Sigmoid colon (tissue), 7 donors: ENCODE measurements around the gene TCF12. TPM values are rescaled to one million over a fixed set of nuclear protein-coding genes. Genes with fewer than 3 reads are reported as not detected.

Source experiments
- DNase-seq: peaks from one replicate; pipeline ENCODE4 v3.0.0-alpha.2; 2019
- H3K27ac ChIP-seq, 4 donors: fragments of 200-600 bp; sonication (generic); one replicate each; pipeline ENCODE4 v1.5.1; 2016 to 2019; ENCODE audit warnings: mild to moderate bottlenecking in 1 of 4
- H3K27me3 ChIP-seq, 3 donors: fragments of 200-600 bp; sonication (generic); one replicate each; pipeline ENCODE4 v1.5.1; 2019; ENCODE audit warnings: mild to moderate bottlenecking in 1 of 3
- H3K36me3 ChIP-seq, 4 donors: fragments of 200-600 bp; sonication (generic); one replicate each; pipeline ENCODE4 v1.5.1; 2016 to 2019
- H3K4me1 ChIP-seq, 4 donors: fragments of 200-600 bp; sonication (generic); one replicate each; pipeline ENCODE4 v1.5.1; 2017 to 2019
- H3K4me3 ChIP-seq, 4 donors: fragments of 200-600 bp; sonication (generic); one replicate each; pipeline ENCODE4 v1.5.1; 2017 to 2019; ENCODE audit warnings: mild to moderate bottlenecking in 2 of 4, moderate library complexity in 1 of 4
- H3K9me3 ChIP-seq, 4 donors: fragments of 200-600 bp in 3 of 4; sonication (generic) in 3 of 4; one replicate each; pipeline versions ENCODE4 v1.5.1 to v1.6.1; 2013 to 2019
- EP300 ChIP-seq, 4 donors: sonication (generic); formaldehyde crosslinking; IDR thresholded peaks; one replicate each; pipeline ENCODE4 v1.6.1; 2017; ENCODE audit warnings: antibody characterized with exemption in 4 of 4
- POLR2A ChIP-seq, 2 donors: fragments of 450-650 bp; IDR thresholded peaks; one replicate each; pipeline ENCODE4 v1.6.1; 2016; ENCODE audit warnings: antibody characterized with exemption in 2 of 2, mild to moderate bottlenecking in 2 of 2, moderate library complexity in 2 of 2
- POLR2AphosphoS5 ChIP-seq, 4 donors: sonication (generic); formaldehyde crosslinking; IDR thresholded peaks; one replicate each; pipeline ENCODE4 v1.6.1; 2017; ENCODE audit warnings: antibody characterized with exemption in 4 of 4
- WGBS, 2 donors: extraction: QIAGEN DNeasy Blood & Tissue Kit; methylation state at CpG; one replicate each; pipeline ENCODE4 v1.1.7; 2013; 5-methylcytosine and 5-hydroxymethylcytosine counted together
- intact Hi-C: fragments of 100-400 bp; cut with DNase I; formaldehyde crosslinking; loops from one replicate; pipeline ENCODE4 v1.15.1; 2023
- polyA plus RNA-seq, 3 donors: library from polyadenylated mRNA; stranded (reverse); fragments of 200-250 nt; gene quantifications; one replicate each; pipeline ENCODE4 v1.2.3, GENCODE V29; 2013
- total RNA-seq, 4 donors: library from RNA; depleted of rRNA; stranded (reverse); fragments of >200 nt; gene quantifications; one replicate each; pipeline ENCODE4 v1.1.0, GENCODE V29; 2016
- TF ChIP-seq, protein P1 (sequence below), 4 experiments: fragments of 450-650 bp in 3 of 4; fragments of 200-600 bp in 1 of 4; IDR thresholded peaks; one replicate each; pipeline ENCODE4 v1.5.1; 2016 to 2019; ENCODE audit warnings: antibody characterized with exemption in 4 of 4, mild to moderate bottlenecking in 3 of 4, moderate library complexity in 2 of 4
- donor health status: healthy with polysubstance abuse.
- donor health status: Bipolar disorder and iron deficiency.
- donor health status: healthy.

TCF12 gene
- total and polyA plus RNA-seq, 7 donors: 13.2 to 147 (median 77.8) TPM

DNA sequence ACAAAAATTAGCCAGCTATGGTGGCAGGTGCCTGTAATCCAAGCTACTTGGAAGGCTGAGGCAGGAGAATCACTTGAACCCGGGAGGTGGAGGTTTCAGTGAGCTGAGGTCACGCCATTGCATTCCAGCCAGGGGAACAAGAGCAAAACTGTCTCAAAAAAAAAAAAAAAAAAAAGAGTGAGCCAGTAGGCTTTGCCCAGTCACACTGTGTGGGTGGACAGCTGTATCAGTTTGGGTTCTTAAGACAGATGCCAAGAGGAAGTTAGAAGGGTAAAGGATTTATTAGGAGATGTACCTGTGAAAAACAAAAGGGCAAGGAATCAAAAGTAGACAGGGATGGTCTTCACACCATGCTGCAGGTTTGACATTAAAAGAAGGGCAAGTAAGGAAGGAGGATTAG lies 371.7 kb downstream of the TCF12 start:
- no peaks in the 10 kb centered on the region for H3K9me3 ChIP-seq
- no peak for DNase-seq
- intact Hi-C loops: no loop called here
- 98 to 99% methylated on average over 2 of the region's 2 CpGs for WGBS, 2 donors
- no peak overlapping the region for H3K4me3 ChIP-seq
- H3K36me3 ChIP-seq: peaks cover 0 to 49% (median 9%) of the 10 kb centered on the region in 4 donors
- no peaks in the 10 kb centered on the region for H3K27me3 ChIP-seq
- TF ChIP-seq EP300 (IDR thresholded peaks at IDR 0.05): no peak
- TF ChIP-seq POLR2AphosphoS5 (IDR thresholded peaks at IDR 0.05): no peak
- no peak for TF ChIP-seq POLR2A (IDR thresholded peaks at IDR 0.05)
- TF ChIP-seq, protein P1, sequence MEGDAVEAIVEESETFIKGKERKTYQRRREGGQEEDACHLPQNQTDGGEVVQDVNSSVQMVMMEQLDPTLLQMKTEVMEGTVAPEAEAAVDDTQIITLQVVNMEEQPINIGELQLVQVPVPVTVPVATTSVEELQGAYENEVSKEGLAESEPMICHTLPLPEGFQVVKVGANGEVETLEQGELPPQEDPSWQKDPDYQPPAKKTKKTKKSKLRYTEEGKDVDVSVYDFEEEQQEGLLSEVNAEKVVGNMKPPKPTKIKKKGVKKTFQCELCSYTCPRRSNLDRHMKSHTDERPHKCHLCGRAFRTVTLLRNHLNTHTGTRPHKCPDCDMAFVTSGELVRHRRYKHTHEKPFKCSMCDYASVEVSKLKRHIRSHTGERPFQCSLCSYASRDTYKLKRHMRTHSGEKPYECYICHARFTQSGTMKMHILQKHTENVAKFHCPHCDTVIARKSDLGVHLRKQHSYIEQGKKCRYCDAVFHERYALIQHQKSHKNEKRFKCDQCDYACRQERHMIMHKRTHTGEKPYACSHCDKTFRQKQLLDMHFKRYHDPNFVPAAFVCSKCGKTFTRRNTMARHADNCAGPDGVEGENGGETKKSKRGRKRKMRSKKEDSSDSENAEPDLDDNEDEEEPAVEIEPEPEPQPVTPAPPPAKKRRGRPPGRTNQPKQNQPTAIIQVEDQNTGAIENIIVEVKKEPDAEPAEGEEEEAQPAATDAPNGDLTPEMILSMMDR (IDR thresholded peaks at IDR 0.05): no peak
- H3K4me1 ChIP-seq: no peaks in the 10 kb centered on the region
- no peak overlapping the region for H3K27ac ChIP-seq

DNA sequence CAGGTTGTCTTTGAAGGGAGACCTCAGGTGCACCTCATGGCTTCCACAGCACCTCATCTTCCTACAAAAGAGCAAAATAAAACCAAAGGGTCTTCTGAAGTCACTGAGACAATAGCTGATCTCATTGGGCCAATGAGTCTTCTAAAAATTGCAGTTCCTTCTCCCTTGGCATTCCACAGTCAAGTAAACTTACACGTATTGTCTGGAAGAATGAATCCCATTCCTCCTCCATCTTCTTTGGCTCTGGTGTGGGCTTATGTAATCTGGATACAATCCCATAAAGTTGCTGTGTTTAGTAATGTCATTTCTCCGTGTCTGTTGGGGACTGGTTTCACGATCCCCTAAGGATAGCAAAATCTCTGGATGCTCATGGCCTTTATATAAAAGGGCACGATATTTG lies 372.4 kb downstream of the TCF12 start:
- intact Hi-C loops: no loop called here
- H3K4me1 ChIP-seq: no peaks in the 10 kb centered on the region
- 96 to 100% methylated on average over 4 of the region's 4 CpGs for WGBS, 2 donors
- H3K9me3 ChIP-seq: no peaks in the 10 kb centered on the region
- H3K27me3 ChIP-seq: no peaks in the 10 kb centered on the region
- no peak for DNase-seq
- TF ChIP-seq, protein P1 (IDR thresholded peaks at IDR 0.05): no peak
- TF ChIP-seq POLR2A (IDR thresholded peaks at IDR 0.05) (no peak), EP300 (IDR thresholded peaks at IDR 0.05) (no peak), POLR2AphosphoS5 (IDR thresholded peaks at IDR 0.05) (no peak)
- peaks cover 0 to 42% (median 7%) of the 10 kb centered on the region in 4 donors for H3K36me3 ChIP-seq
- no peak overlapping the region for H3K4me3 ChIP-seq
- no peak overlapping the region for H3K27ac ChIP-seq

DNA sequence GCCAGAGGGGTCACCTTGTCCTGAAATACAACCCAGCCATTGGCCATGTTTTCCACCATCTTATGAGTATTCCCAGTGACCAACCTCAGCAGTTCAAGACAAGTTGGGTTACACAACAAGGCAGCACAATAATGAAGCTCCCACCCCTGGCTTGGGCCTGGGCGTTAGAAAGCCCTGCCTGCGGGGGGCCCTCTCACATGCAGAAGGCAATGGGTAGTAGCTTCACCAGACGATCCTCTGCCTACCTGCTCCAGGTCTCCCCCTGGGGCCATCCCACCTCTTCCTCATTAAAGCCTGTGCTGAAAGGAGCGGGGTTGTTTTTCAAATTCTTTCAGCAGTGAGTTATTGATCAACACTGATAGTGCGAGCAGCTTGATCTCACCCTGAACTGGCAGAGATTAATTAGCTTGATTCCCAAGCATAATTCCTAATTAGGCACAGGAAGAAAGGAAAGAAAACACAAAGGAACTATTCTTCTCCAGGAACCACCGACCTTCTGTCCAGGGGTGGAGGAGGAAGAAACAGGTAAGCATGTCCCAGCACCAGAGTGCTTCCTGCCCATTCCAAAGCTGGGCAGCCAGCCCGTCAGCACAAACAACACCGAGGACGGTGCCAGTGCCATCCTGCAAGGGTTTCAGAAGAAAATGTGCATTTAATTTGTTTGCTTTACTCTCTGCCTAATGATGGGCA lies 378.2 kb downstream of the TCF12 start:
- no peaks in the 10 kb centered on the region for H3K27me3 ChIP-seq
- H3K9me3 ChIP-seq: no peaks in the 10 kb centered on the region
- no peak for DNase-seq
- no peak overlapping the region for H3K27ac ChIP-seq
- no peak overlapping the region for H3K4me3 ChIP-seq
- H3K36me3 ChIP-seq: peaks cover 0 to 4% (median 0%) of the 10 kb centered on the region in 4 donors
- WGBS, 2 donors: 31 to 72% methylated on average over 9 of the region's 9 CpGs
- no peaks in the 10 kb centered on the region for H3K4me1 ChIP-seq
- TF ChIP-seq POLR2AphosphoS5 (IDR thresholded peaks at IDR 0.05) (no peak), POLR2A (IDR thresholded peaks at IDR 0.05) (no peak), EP300 (IDR thresholded peaks at IDR 0.05) (no peak)
- TF ChIP-seq, protein P1 (IDR thresholded peaks at IDR 0.05): no peak
- intact Hi-C loops: no loop called here

DNA sequence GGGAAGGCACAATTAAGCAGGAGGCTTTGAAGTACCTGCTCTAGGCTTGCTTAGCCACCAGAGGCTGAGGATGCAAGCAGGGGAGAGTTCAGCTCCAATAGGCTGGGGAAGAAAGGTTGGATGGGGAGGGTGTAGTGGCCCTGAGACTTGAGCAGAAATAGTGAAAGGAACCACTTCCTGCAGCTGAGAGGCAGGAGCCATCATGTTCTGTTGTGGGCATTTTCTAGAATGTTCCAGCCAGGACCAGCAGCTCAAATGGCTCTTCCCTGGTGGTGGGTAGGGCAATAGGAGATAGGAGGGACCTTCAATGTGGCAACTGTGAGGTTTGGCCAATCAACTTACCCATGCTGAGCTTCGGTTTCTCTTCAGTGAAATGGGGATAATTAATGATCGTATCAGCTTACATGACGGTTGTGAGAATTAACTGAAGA lies 378.7 kb downstream of the TCF12 start:
- intact Hi-C loops: no loop called here
- TF ChIP-seq POLR2AphosphoS5 (IDR thresholded peaks at IDR 0.05): no peak
- TF ChIP-seq EP300 (IDR thresholded peaks at IDR 0.05): no peak
- TF ChIP-seq, protein P1 (IDR thresholded peaks at IDR 0.05): no peak
- no peak for TF ChIP-seq POLR2A (IDR thresholded peaks at IDR 0.05)
- Histone ChIP-seq H3K27ac (no peak overlapping the region), H3K9me3 (no peaks in the 10 kb centered on the region), H3K27me3 (no peaks in the 10 kb centered on the region), H3K36me3 (no peaks in the 10 kb centered on the region), H3K4me1 (no peaks in the 10 kb centered on the region), H3K4me3 (no peak overlapping the region)
- WGBS, 2 donors: 91 to 93% methylated on average over 3 of the region's 3 CpGs
- no peak for DNase-seq

DNA sequence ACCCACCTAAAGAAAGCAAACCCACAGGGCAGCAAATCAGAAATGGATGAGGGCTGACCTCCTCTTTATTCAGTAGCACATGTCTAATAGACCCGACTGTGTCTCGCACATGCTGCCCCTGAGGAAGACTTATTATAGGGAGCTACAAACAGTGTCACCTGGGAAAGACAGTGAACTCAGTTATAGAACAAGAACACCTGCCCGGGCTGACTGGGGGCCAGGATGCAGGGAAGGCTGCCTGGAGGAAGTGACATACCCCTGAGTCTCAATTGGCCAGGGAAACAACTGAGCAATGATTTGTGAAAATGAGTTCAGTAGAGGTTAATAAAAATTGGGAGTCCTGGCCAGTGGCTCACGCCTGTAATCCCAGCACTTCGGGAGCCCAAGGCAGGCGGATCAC lies 379.2 kb downstream of the TCF12 start:
- intact Hi-C loops: no loop called here
- Histone ChIP-seq H3K27ac (no peak overlapping the region), H3K27me3 (no peaks in the 10 kb centered on the region), H3K4me1 (no peaks in the 10 kb centered on the region), H3K36me3 (no peaks in the 10 kb centered on the region), H3K4me3 (no peak overlapping the region), H3K9me3 (no peaks in the 10 kb centered on the region)
- DNase-seq: no peak
- TF ChIP-seq, protein P1 (IDR thresholded peaks at IDR 0.05): no peak
- TF ChIP-seq POLR2A (IDR thresholded peaks at IDR 0.05) (no peak), EP300 (IDR thresholded peaks at IDR 0.05) (no peak), POLR2AphosphoS5 (IDR thresholded peaks at IDR 0.05) (no peak)
- 91 to 94% methylated on average over 6 of the region's 6 CpGs for WGBS, 2 donors
